Measurements from ENCODE around the gene BMP6. TPM values are rescaled to one million over a fixed set of nuclear protein-coding genes. Genes with fewer than 3 reads are reported as not detected.

Gene BMP6
- total RNA-seq, 3 donors from 2014 or later = 3.5 to 11.1 (median 6.2) TPM

GRCh38 chr6:7879579-7879978 is 153.7 kb downstream of the BMP6 start:
- no peak for DNase-seq (ENCODE audit: low spot score in 2 of 2)
- Histone ChIP-seq H3K4me3 (no peak overlapping the region), H3K27ac (no peak overlapping the region), H3K9me3 (no peaks in the 10 kb centered on the region), H3K36me3 (peaks cover 6% of the 10 kb centered on the region), H3K27me3 (no peaks in the 10 kb centered on the region), H3K4me1 (no peaks in the 10 kb centered on the region)
- intact Hi-C loops (cut with DNase I; ENCODE audit: low total_unique reads) = no loop called here
- TF ChIP-seq POLR2A (IDR thresholded peaks at IDR 0.05) (no peak), POLR2AphosphoS5 (IDR thresholded peaks at IDR 0.05) (no peak), CTCF (IDR thresholded peaks at IDR 0.05) (no peak)

- DNase-seq (ENCODE audit: low spot score in 2 of 2) = no peak
- Histone ChIP-seq H3K4me1 (no peaks in the 10 kb centered on the region), H3K27ac (no peak overlapping the region), H3K36me3 (peaks cover 6% of the 10 kb centered on the region), H3K9me3 (no peaks in the 10 kb centered on the region), H3K4me3 (no peak overlapping the region), H3K27me3 (no peaks in the 10 kb centered on the region)
- intact Hi-C loops (cut with DNase I; ENCODE audit: low total_unique reads) = no loop called here
- no peak for TF ChIP-seq CTCF (IDR thresholded peaks at IDR 0.05)
- TF ChIP-seq POLR2A (IDR thresholded peaks at IDR 0.05) = no peak
- TF ChIP-seq POLR2AphosphoS5 (IDR thresholded peaks at IDR 0.05) = no peak
These were observed 154.2 kb downstream of the BMP6 start for GRCh38 chr6:7879980-7880717.

- Histone ChIP-seq H3K4me3 (no peak overlapping the region), H3K4me1 (no peaks in the 10 kb centered on the region), H3K27ac (no peak overlapping the region), H3K36me3 (peaks cover 6% of the 10 kb centered on the region), H3K9me3 (no peaks in the 10 kb centered on the region), H3K27me3 (no peaks in the 10 kb centered on the region)
- no peak for DNase-seq (ENCODE audit: low spot score in 2 of 2)
- intact Hi-C loops (cut with DNase I; ENCODE audit: low total_unique reads) = no loop called here
- TF ChIP-seq POLR2AphosphoS5 (IDR thresholded peaks at IDR 0.05) (no peak), CTCF (IDR thresholded peaks at IDR 0.05) (no peak), POLR2A (IDR thresholded peaks at IDR 0.05) (no peak)
These were observed 154.8 kb downstream of the BMP6 start for GRCh38 chr6:7880718-7881107.

- TF ChIP-seq POLR2A (IDR thresholded peaks at IDR 0.05) (no peak), CTCF (IDR thresholded peaks at IDR 0.05) (no peak), POLR2AphosphoS5 (IDR thresholded peaks at IDR 0.05) (no peak)
- H3K4me3 ChIP-seq = no peak overlapping the region
- no peak overlapping the region for H3K27ac ChIP-seq
- H3K36me3 ChIP-seq = peaks cover 12% of the 10 kb centered on the region
- H3K9me3 ChIP-seq = no peaks in the 10 kb centered on the region
- no peaks in the 10 kb centered on the region for H3K4me1 ChIP-seq
- no peaks in the 10 kb centered on the region for H3K27me3 ChIP-seq
- DNase-seq (ENCODE audit: low spot score in 2 of 2) = no peak
- intact Hi-C loops (cut with DNase I; ENCODE audit: low total_unique reads) = no loop called here
These were observed 156.0 kb downstream of the BMP6 start for GRCh38 chr6:7881765-7882500.

Measured in breast epithelium (tissue), 4 donors.